ENCODE data around the gene COL18A1. TPM values are rescaled to one million over a fixed set of nuclear protein-coding genes. Genes with fewer than 3 reads are reported as not detected.

The COL18A1 gene
- polyA plus RNA-seq, 1 of the 3 experiments (the other 2 are of a cell fraction) = 118 TPM

DNA sequence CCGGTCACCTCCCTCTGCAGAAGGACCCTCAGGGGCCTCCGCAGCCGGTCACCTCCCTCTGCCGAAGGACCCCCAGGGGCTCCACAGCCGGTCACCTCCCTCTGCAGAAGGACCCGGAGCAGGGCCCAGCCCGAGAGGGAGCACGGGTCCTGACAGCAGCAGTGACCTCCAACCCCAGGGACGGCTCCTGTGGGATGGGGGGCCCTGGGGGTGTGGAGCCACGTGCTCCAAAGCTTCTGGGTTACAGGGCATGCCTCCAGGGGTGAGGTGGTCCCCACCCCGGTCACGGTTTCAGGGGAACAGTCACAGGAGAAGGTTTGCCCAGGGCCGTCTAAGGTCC is 97.0 kb downstream of the COL18A1 start:
- Histone ChIP-seq H3K79me2 (ENCODE audit: insufficient read depth) (no peaks in the 10 kb centered on the region), H3F3A (replicated peaks; ENCODE audit: insufficient read depth) (peaks cover 5% of the 10 kb centered on the region), H3K9ac (no peak overlapping the region), H3K9me3 (no peaks in the 10 kb centered on the region), H3K4me1 (ENCODE audit: control insufficient read depth in 1 of 2, insufficient read depth in 2 of 2, low read depth in 1 of 2, low read length in 1 of 2) (no peaks in the 10 kb centered on the region; a peak in 1 of 4 replicates), H3K36me3 (replicated peaks in 1 of 2; ENCODE audit: control insufficient read depth in 1 of 2, insufficient read depth in 2 of 2, low read length in 1 of 2) (peaks cover 5 to 18% of the 10 kb centered on the region in 2 experiments), H3K4me3 (ENCODE audit: low read depth in 2 of 2, low read length in 1 of 2) (no peak overlapping the region), H2AFZ (ENCODE audit: low read depth) (no peak overlapping the region), H3K27me3 (ENCODE audit: insufficient read depth) (no peaks in the 10 kb centered on the region), H3K9me2 (no peaks in the 10 kb centered on the region), H3K4me2 (no peak overlapping the region), H3K27ac (ENCODE audit: low read depth in 2 of 2, low read length in 1 of 2) (no peak overlapping the region), H4K20me1 (ENCODE audit: insufficient read depth) (no peaks in the 10 kb centered on the region)
- CTCF ChIA-PET = no interaction called here
- DNase-seq = no peak
- POLR2A ChIA-PET = no interaction called here
- 71% methylated on average over 6 of the region's 13 CpGs for WGBS (ENCODE audit: low lambda C conversion rate)
- TF ChIP-seq NRF1 (IDR thresholded peaks at IDR 0.05; ENCODE audit: low read depth, low read length) (no peak), ELF1 (IDR thresholded peaks at IDR 0.05) (no peak), JUND (IDR thresholded peaks at IDR 0.05) (no peak), GABPA (IDR thresholded peaks at IDR 0.05; ENCODE audit: low read depth) (no peak), RAD21 (IDR thresholded peaks at IDR 0.05; ENCODE audit: low read length) (no peak), RCOR1 (IDR thresholded peaks at IDR 0.05; ENCODE audit: low read length) (no peak), CHD2 (IDR thresholded peaks at IDR 0.05; ENCODE audit: low read length, partially characterized antibody) (no peak), GATA2 (CRISPR knock-in tag; IDR thresholded peaks at IDR 0.05) (no peak), FOXM1 (IDR thresholded peaks at IDR 0.05; ENCODE audit: low read depth) (no peak)
- TF ChIP-seq, protein P1, sequence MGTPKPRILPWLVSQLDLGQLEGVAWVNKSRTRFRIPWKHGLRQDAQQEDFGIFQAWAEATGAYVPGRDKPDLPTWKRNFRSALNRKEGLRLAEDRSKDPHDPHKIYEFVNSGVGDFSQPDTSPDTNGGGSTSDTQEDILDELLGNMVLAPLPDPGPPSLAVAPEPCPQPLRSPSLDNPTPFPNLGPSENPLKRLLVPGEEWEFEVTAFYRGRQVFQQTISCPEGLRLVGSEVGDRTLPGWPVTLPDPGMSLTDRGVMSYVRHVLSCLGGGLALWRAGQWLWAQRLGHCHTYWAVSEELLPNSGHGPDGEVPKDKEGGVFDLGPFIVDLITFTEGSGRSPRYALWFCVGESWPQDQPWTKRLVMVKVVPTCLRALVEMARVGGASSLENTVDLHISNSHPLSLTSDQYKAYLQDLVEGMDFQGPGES (IDR thresholded peaks at IDR 0.05; ENCODE audit: low read depth, low read length) = no peak
- TF ChIP-seq, protein P2, sequence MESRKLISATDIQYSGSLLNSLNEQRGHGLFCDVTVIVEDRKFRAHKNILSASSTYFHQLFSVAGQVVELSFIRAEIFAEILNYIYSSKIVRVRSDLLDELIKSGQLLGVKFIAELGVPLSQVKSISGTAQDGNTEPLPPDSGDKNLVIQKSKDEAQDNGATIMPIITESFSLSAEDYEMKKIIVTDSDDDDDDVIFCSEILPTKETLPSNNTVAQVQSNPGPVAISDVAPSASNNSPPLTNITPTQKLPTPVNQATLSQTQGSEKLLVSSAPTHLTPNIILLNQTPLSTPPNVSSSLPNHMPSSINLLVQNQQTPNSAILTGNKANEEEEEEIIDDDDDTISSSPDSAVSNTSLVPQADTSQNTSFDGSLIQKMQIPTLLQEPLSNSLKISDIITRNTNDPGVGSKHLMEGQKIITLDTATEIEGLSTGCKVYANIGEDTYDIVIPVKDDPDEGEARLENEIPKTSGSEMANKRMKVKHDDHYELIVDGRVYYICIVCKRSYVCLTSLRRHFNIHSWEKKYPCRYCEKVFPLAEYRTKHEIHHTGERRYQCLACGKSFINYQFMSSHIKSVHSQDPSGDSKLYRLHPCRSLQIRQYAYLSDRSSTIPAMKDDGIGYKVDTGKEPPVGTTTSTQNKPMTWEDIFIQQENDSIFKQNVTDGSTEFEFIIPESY (IDR thresholded peaks at IDR 0.05; ENCODE audit: borderline replicate concordance, low read depth) = no peak
- TF ChIP-seq, protein P3, sequence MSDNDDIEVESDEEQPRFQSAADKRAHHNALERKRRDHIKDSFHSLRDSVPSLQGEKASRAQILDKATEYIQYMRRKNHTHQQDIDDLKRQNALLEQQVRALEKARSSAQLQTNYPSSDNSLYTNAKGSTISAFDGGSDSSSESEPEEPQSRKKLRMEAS (IDR thresholded peaks at IDR 0.05; ENCODE audit: low read depth) = no peak

DNA sequence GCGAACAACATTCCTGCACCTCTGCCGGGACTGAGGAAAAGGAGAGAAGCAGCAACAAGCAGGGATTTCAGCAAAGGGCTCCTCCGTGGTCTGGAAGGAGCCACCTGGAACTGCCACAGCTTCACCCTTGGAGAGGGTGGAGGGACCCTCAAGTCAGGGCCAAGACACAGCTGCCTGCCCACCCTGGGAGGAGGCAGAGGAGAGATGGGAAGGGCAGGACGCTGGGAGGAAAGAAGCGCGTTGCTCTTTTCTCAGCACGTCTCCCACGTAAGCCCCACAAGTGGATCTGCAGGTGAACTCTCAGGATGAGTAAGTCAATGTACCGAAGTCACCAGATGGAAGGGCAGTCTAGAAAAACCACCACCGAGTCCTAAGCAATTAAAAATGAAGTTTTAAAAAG is 97.6 kb downstream of the COL18A1 start:
- Histone ChIP-seq H3K27ac (ENCODE audit: low read depth in 2 of 2, low read length in 1 of 2) (no peak overlapping the region), H4K20me1 (ENCODE audit: insufficient read depth) (no peaks in the 10 kb centered on the region), H3K4me2 (no peak overlapping the region), H3K4me3 (ENCODE audit: low read depth in 2 of 2, low read length in 1 of 2) (no peak overlapping the region), H2AFZ (ENCODE audit: low read depth) (no peak overlapping the region), H3K79me2 (ENCODE audit: insufficient read depth) (no peaks in the 10 kb centered on the region), H3K27me3 (ENCODE audit: insufficient read depth) (no peaks in the 10 kb centered on the region), H3F3A (replicated peaks; ENCODE audit: insufficient read depth) (peaks cover 5% of the 10 kb centered on the region), H3K4me1 (ENCODE audit: control insufficient read depth in 1 of 2, insufficient read depth in 2 of 2, low read depth in 1 of 2, low read length in 1 of 2) (no peaks in the 10 kb centered on the region; a peak in 1 of 4 replicates), H3K9me2 (no peaks in the 10 kb centered on the region), H3K9me3 (no peaks in the 10 kb centered on the region), H3K9ac (no peak overlapping the region), H3K36me3 (replicated peaks in 1 of 2; ENCODE audit: control insufficient read depth in 1 of 2, insufficient read depth in 2 of 2, low read length in 1 of 2) (peaks cover 0 to 12% of the 10 kb centered on the region in 2 experiments)
- no peak for DNase-seq
- 92% methylated on average over 10 of the region's 10 CpGs for WGBS (ENCODE audit: low lambda C conversion rate)
- ChIA-PET POLR2A (no interaction called here), CTCF (no interaction called here)
- no peak for TF ChIP-seq CHD2 (IDR thresholded peaks at IDR 0.05; ENCODE audit: low read length, partially characterized antibody)
- TF ChIP-seq GATA2 (CRISPR knock-in tag; IDR thresholded peaks at IDR 0.05) = no peak
- TF ChIP-seq, protein P4, sequence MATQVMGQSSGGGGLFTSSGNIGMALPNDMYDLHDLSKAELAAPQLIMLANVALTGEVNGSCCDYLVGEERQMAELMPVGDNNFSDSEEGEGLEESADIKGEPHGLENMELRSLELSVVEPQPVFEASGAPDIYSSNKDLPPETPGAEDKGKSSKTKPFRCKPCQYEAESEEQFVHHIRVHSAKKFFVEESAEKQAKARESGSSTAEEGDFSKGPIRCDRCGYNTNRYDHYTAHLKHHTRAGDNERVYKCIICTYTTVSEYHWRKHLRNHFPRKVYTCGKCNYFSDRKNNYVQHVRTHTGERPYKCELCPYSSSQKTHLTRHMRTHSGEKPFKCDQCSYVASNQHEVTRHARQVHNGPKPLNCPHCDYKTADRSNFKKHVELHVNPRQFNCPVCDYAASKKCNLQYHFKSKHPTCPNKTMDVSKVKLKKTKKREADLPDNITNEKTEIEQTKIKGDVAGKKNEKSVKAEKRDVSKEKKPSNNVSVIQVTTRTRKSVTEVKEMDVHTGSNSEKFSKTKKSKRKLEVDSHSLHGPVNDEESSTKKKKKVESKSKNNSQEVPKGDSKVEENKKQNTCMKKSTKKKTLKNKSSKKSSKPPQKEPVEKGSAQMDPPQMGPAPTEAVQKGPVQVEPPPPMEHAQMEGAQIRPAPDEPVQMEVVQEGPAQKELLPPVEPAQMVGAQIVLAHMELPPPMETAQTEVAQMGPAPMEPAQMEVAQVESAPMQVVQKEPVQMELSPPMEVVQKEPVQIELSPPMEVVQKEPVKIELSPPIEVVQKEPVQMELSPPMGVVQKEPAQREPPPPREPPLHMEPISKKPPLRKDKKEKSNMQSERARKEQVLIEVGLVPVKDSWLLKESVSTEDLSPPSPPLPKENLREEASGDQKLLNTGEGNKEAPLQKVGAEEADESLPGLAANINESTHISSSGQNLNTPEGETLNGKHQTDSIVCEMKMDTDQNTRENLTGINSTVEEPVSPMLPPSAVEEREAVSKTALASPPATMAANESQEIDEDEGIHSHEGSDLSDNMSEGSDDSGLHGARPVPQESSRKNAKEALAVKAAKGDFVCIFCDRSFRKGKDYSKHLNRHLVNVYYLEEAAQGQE (IDR thresholded peaks at IDR 0.05; ENCODE audit: low read depth, low read length) = no peak
- TF ChIP-seq TAF1 (IDR thresholded peaks at IDR 0.05; ENCODE audit: borderline replicate concordance, low read depth, low read length) = no peak
- no peak for TF ChIP-seq ELF1 (IDR thresholded peaks at IDR 0.05)
- TF ChIP-seq, protein P5, sequence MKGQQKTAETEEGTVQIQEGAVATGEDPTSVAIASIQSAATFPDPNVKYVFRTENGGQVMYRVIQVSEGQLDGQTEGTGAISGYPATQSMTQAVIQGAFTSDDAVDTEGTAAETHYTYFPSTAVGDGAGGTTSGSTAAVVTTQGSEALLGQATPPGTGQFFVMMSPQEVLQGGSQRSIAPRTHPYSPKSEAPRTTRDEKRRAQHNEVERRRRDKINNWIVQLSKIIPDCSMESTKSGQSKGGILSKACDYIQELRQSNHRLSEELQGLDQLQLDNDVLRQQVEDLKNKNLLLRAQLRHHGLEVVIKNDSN (IDR thresholded peaks at IDR 0.05; ENCODE audit: borderline replicate concordance, low read depth) = no peak
- TF ChIP-seq SMC3 (IDR thresholded peaks at IDR 0.05; ENCODE audit: low read depth, low read length) = no peak
- no peak for TF ChIP-seq EZH2phosphoT487 (IDR thresholded peaks at IDR 0.05; ENCODE audit: borderline replicate concordance, low read depth)
- TF ChIP-seq, protein P3 (IDR thresholded peaks at IDR 0.05; ENCODE audit: low read depth) = no peak
- TF ChIP-seq RFX5 (IDR thresholded peaks at IDR 0.05; ENCODE audit: low read length) = no peak
- TF ChIP-seq, protein P1 (IDR thresholded peaks at IDR 0.05; ENCODE audit: low read depth, low read length) = no peak
